ENCODE results near the gene IQCK.

GRCh38 chr16:19722269-19722952, 4.3 kb downstream of the IQCK start:
- TF ChIP-seq, protein P1, sequence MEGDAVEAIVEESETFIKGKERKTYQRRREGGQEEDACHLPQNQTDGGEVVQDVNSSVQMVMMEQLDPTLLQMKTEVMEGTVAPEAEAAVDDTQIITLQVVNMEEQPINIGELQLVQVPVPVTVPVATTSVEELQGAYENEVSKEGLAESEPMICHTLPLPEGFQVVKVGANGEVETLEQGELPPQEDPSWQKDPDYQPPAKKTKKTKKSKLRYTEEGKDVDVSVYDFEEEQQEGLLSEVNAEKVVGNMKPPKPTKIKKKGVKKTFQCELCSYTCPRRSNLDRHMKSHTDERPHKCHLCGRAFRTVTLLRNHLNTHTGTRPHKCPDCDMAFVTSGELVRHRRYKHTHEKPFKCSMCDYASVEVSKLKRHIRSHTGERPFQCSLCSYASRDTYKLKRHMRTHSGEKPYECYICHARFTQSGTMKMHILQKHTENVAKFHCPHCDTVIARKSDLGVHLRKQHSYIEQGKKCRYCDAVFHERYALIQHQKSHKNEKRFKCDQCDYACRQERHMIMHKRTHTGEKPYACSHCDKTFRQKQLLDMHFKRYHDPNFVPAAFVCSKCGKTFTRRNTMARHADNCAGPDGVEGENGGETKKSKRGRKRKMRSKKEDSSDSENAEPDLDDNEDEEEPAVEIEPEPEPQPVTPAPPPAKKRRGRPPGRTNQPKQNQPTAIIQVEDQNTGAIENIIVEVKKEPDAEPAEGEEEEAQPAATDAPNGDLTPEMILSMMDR (IDR thresholded peaks at IDR 0.05; ENCODE audit: low read depth, low read length), result no peak
- TF ChIP-seq EZH2phosphoT487 (IDR thresholded peaks at IDR 0.05; ENCODE audit: low read depth), result no peak
